IMR-90 (cell line): ENCODE data around the gene CDH23. TPM values are rescaled to one million over a fixed set of nuclear protein-coding genes. Genes with fewer than 3 reads are reported as not detected.

Experiments
- ATAC-seq: fragments of 200-7000 bp; cut with Tn5 transposase; 2 replicates; pipeline ENCODE4 v1.9.1; 2020; ENCODE audit warnings: low read depth, mild to moderate bottlenecking, moderate library complexity
- BruUV-seq: library from RNA; stranded (reverse); fragments of 400-500 nt; replicated peaks from 2 replicates; lab custom pipeline; 2021; lab: Mats Ljungman, UMichigan
- CTCF ChIA-PET: fragments of 300-600 bp; formaldehyde crosslinking; extraction: SDS; loops from one replicate; lab custom pipeline; 2021; ENCODE audit warnings: antibody characterized with exemption; lab: Yijun Ruan, JAX
- POLR2A ChIA-PET: fragments of 300-600 bp; sonication (Branson Sonifier 250); formaldehyde crosslinking; loops from one replicate; lab custom pipeline; 2022; ENCODE audit warnings: antibody characterized with exemption; ENCODE audit not compliant: unreplicated experiment; lab: Charles Lee
- DNase-seq: peaks from one replicate; pipeline ENCODE4 v3.0.0; 2013
- H2AFZ ChIP-seq: replicated peaks from 2 replicates; pipeline ENCODE3; 2013; ENCODE audit warnings: low read length, mild to moderate bottlenecking; ENCODE audit not compliant: poor library complexity
- H2AK5ac ChIP-seq: 2 replicates; pipeline ENCODE4 v1.6.1; 2013; ENCODE audit warnings: low read depth, low read length, inconsistent platforms
- H2AK9ac ChIP-seq: replicated peaks from 2 replicates; pipeline ENCODE3; 2013; ENCODE audit warnings: mild to moderate bottlenecking, low read depth, low read length, moderate library complexity; ENCODE audit not compliant: poor library complexity
- H2BK120ac ChIP-seq: 2 replicates; pipeline ENCODE4 v1.6.1; 2013; ENCODE audit warnings: low read depth, low read length, inconsistent platforms
- H2BK15ac ChIP-seq: 3 replicates; pipeline ENCODE4 v1.6.1; 2013; ENCODE audit warnings: low read depth, low read length, inconsistent platforms
- H2BK20ac ChIP-seq: 2 replicates; pipeline ENCODE4 v1.6.1; 2013; ENCODE audit warnings: low read depth, mild to moderate bottlenecking, inconsistent platforms, low read length, moderate library complexity
- H2BK5ac ChIP-seq: 2 replicates; pipeline ENCODE4 v1.6.1; 2013; ENCODE audit warnings: mild to moderate bottlenecking, low read depth, low read length, inconsistent platforms; ENCODE audit not compliant: poor library complexity, severe bottlenecking
- H3K14ac ChIP-seq: replicated peaks from 2 replicates; pipeline ENCODE4 v1.6.1; 2013; ENCODE audit warnings: low read depth, low read length, inconsistent platforms
- H3K18ac ChIP-seq: 2 replicates; pipeline ENCODE4 v1.6.1; 2013; ENCODE audit warnings: low read depth, low read length, control low read depth
- H3K23ac ChIP-seq: 2 replicates; pipeline ENCODE4 v1.6.1; 2013; ENCODE audit warnings: low read depth, low read length, inconsistent platforms
- H3K27ac ChIP-seq: 2 replicates; pipeline ENCODE4 v1.5.1; 2013; ENCODE audit warnings: mild to moderate bottlenecking, control low read depth, low read length; ENCODE audit not compliant: insufficient read depth
- H3K27me3 ChIP-seq: 2 replicates; pipeline ENCODE4 v1.6.1; 2013; ENCODE audit warnings: low read length; ENCODE audit not compliant: control insufficient read depth, insufficient read depth
- H3K36me3 ChIP-seq: 2 replicates; pipeline ENCODE4 v1.6.1; 2013; ENCODE audit warnings: low read length, mixed read lengths; ENCODE audit not compliant: control insufficient read depth, insufficient read depth
- H3K4ac ChIP-seq: 2 replicates; pipeline ENCODE4 v1.6.1; 2013; ENCODE audit warnings: low read depth, low read length, inconsistent platforms
- H3K4me1 ChIP-seq: 2 replicates; pipeline ENCODE4 v1.6.1; 2013; ENCODE audit warnings: low read length, mixed read lengths; ENCODE audit not compliant: control insufficient read depth, insufficient read depth
- H3K4me2 ChIP-seq: 2 replicates; pipeline ENCODE4 v1.6.1; 2013; ENCODE audit warnings: low read depth, mild to moderate bottlenecking, control low read depth, low read length, moderate library complexity
- H3K4me3 ChIP-seq: 2 replicates; pipeline ENCODE4 v1.5.1; 2013; ENCODE audit warnings: low read depth, mild to moderate bottlenecking, control low read depth, low read length, moderate library complexity; ENCODE audit not compliant: insufficient read depth
- H3K56ac ChIP-seq: 2 replicates; pipeline ENCODE4 v1.6.1; 2013; ENCODE audit warnings: low read length, inconsistent platforms; ENCODE audit not compliant: insufficient read depth; ENCODE audit errors: extremely low read depth
- H3K79me1 ChIP-seq, 2 experiments: 2 replicates each; pipeline ENCODE4 v1.6.1; 2013; ENCODE audit warnings: low read length in 2 of 2, inconsistent platforms in 1 of 2, low read depth in 1 of 2
- H3K9ac ChIP-seq: 2 replicates; pipeline ENCODE4 v1.6.1; 2013; ENCODE audit warnings: low read depth, low read length, control low read depth
- H3K9me1 ChIP-seq: 2 replicates; pipeline ENCODE4 v1.6.1; 2013; ENCODE audit warnings: low read length, inconsistent platforms; ENCODE audit not compliant: insufficient read depth
- H3K9me3 ChIP-seq: 2 replicates; pipeline ENCODE4 v1.6.1; 2013; ENCODE audit warnings: low read length; ENCODE audit not compliant: control insufficient read depth, insufficient read depth
- H4K20me1 ChIP-seq: 2 replicates; pipeline ENCODE4 v1.6.1; 2013; ENCODE audit warnings: low read length, inconsistent platforms; ENCODE audit not compliant: insufficient read depth
- H4K5ac ChIP-seq: 2 replicates; pipeline ENCODE4 v1.6.1; 2013; ENCODE audit warnings: mild to moderate bottlenecking, low read depth, low read length, control low read depth
- H4K8ac ChIP-seq, 2 experiments: 2 replicates each; pipeline ENCODE4 v1.6.1; 2013; ENCODE audit warnings: low read depth in 2 of 2, low read length in 2 of 2, control low read depth in 1 of 2, inconsistent platforms in 1 of 2
- H4K91ac ChIP-seq: 2 replicates; pipeline ENCODE4 v1.6.1; 2013; ENCODE audit warnings: low read depth, low read length, inconsistent platforms; ENCODE audit not compliant: insufficient read depth
- CHD1 ChIP-seq: IDR thresholded peaks from 2 replicates; pipeline ENCODE4 v1.6.1; 2012; ENCODE audit warnings: low read depth, low read length, improper control_type of control experiment
- CTCF ChIP-seq: conservative IDR thresholded peaks from 2 replicates; pipeline ENCODE4 v1.5.1; 2012; ENCODE audit warnings: mild to moderate bottlenecking, low read depth, low read length, improper control_type of control experiment
- MAFK ChIP-seq: IDR thresholded peaks from 2 replicates; pipeline ENCODE4 v1.6.1; 2012; ENCODE audit warnings: low read depth, low read length, improper control_type of control experiment
- NFE2L2 ChIP-seq: fragments of 150-350 bp; IDR thresholded peaks from 2 replicates; pipeline ENCODE4 v1.6.1; 2016; ENCODE audit warnings: low read depth, mild to moderate bottlenecking, low read length
- RFX5 ChIP-seq: IDR thresholded peaks from 2 replicates; pipeline ENCODE4 v1.8.0; 2012; ENCODE audit warnings: low read depth, mild to moderate bottlenecking, low read length, moderate library complexity
- SMC3 ChIP-seq: fragments of 150-350 bp; IDR thresholded peaks from 2 replicates; pipeline ENCODE4 v1.6.1; 2016; ENCODE audit warnings: low read depth, mild to moderate bottlenecking, antibody characterized with exemption, low read length, moderate library complexity
- USF2 ChIP-seq: fragments of 150-350 bp; IDR thresholded peaks from 2 replicates; pipeline ENCODE4 v1.6.1; 2017; ENCODE audit warnings: mild to moderate bottlenecking, antibody characterized with exemption, low read length, low read depth
- WGBS, 2 experiments: methylation state at CpG; one replicate each; pipeline versions ENCODE4 v1.1.5 to v1.1.7; 2013; ENCODE audit warnings: missing lambda C conversion rate in 2 of 2; ENCODE audit not compliant: insufficient read length in 1 of 2; ENCODE audit errors: extremely low coverage in 2 of 2; 5-methylcytosine and 5-hydroxymethylcytosine counted together
- dilution Hi-C: fragments of 300-500 bp; cut with HindIII; formaldehyde crosslinking; loops from one replicate; pipeline ENCODE4 v1.14.3; 2018; ENCODE audit warnings: low sequenced_read_pairs; ENCODE audit not compliant: unreplicated experiment
- in situ Hi-C: fragments of 300-500 bp; cut with MboI; formaldehyde crosslinking; loops from 3 replicates; pipeline ENCODE4 v1.14.3; 2019; ENCODE audit warnings: low sequenced_read_pairs, inconsistent platforms, mixed read lengths
- intact Hi-C: fragments of 100-400 bp; cut with micrococcal nuclease; formaldehyde crosslinking; loops from 2 replicates; pipeline ENCODE4 v1.10.0; 2022
- polyA plus RNA-seq, 3 experiments: library from polyadenylated mRNA; depleted of rRNA; stranded (reverse); fragments of >200 nt; gene quantifications; 2 replicates each; pipeline ENCODE4 v1.2.3, GENCODE V29; 2012; ENCODE audit warnings: low replicate concordance in 1 of 3
- total RNA-seq: library from RNA; depleted of rRNA; stranded (reverse); fragments of >200 nt; gene quantifications from 2 replicates; pipeline ENCODE4 v1.2.3, GENCODE V29; 2012

Gene CDH23
- total and polyA plus RNA-seq, 2 of the 4 experiments (the other 2 are of a cell fraction) = under 0.01 to 0.03 TPM

- no peak overlapping the region for H2AK5ac ChIP-seq
- H2AFZ ChIP-seq = no peak overlapping the region
- in situ Hi-C loops = no loop called here
- H3K4ac ChIP-seq = no peak overlapping the region
- H3K56ac ChIP-seq = no peak overlapping the region
- no peak overlapping the region for H2BK5ac ChIP-seq
- H3K4me1 ChIP-seq = no peaks in the 10 kb centered on the region
- H3K4me2 ChIP-seq = no peak overlapping the region
- intact Hi-C loops = no loop called here
- no TSS peak for BruUV-seq
- ChIA-PET POLR2A (no interaction called here), CTCF (no interaction called here)
- no peak overlapping the region for H3K27ac ChIP-seq
- no peaks in the 10 kb centered on the region for H3K9me3 ChIP-seq
- no peak overlapping the region for H2BK120ac ChIP-seq
- dilution Hi-C loops = no loop called here
- no CpG with 5 or more reads among the region's 8 CpGs for WGBS, 2 experiments
- no peak overlapping the region for H3K14ac ChIP-seq
- H3K18ac ChIP-seq = no peak overlapping the region
- H4K8ac ChIP-seq = no peak overlapping the region
- no peak overlapping the region for H3K9ac ChIP-seq
- H4K5ac ChIP-seq = no peak overlapping the region
- H3K79me1 ChIP-seq = no peaks in the 10 kb centered on the region
- peaks cover 41% of the 10 kb centered on the region for H3K27me3 ChIP-seq
- no peak overlapping the region for H4K91ac ChIP-seq
- no peak overlapping the region for H2BK20ac ChIP-seq
- no peak for TF ChIP-seq RFX5
- no peak for TF ChIP-seq MAFK
- TF ChIP-seq NFE2L2 = no peak
- no peak for TF ChIP-seq USF2
- TF ChIP-seq CHD1 = no peak
- TF ChIP-seq SMC3 = no peak
- no peak for TF ChIP-seq CTCF
- no peak overlapping the region for H2AK9ac ChIP-seq
- no peak overlapping the region for H3K4me3 ChIP-seq
- no peak overlapping the region for H3K23ac ChIP-seq
- DNase-seq = no peak
- no peak for ATAC-seq
- no peaks in the 10 kb centered on the region for H3K36me3 ChIP-seq
- no peaks in the 10 kb centered on the region; the same call in 1 of the 2 replicates for H3K9me1 ChIP-seq
- H4K20me1 ChIP-seq = no peaks in the 10 kb centered on the region; the same call in 1 of the 2 replicates
- no peak overlapping the region for H2BK15ac ChIP-seq
Observed at GRCh38 chr10:71537125-71537524, 140.4 kb downstream of the CDH23 start.
